Stimulated activated CD8-positive, alpha-beta memory T cell treated with anti-CD3 and anti-CD28 coated beads, Interleukin-12 subunit alpha, Interleukin-12 subunit beta, amount 100 ng/mL, for 1 hour (primary cell): Measurements from ENCODE around the gene CACNA1A.
"Not testable (repeated sequence)": the region's sequence is repeated elsewhere in the genome, so short reads cannot be mapped to it uniquely, and the experiment has no call there.

Experiments used
- DNase-seq: peaks from one replicate; pipeline ENCODE4 v3.0.0-alpha.2; 2020; ENCODE audit warnings: low read depth

The CACNA1A gene

GRCh38 chr19:13198634-13199033 is 307.6 kb downstream of the CACNA1A start:
- no peak for DNase-seq

- DNase-seq = peak; percentile 35
Observed at GRCh38 chr19:13195678-13196077, 310.6 kb downstream of the CACNA1A start.

GRCh38 chr19:13190781-13191540 is 315.3 kb downstream of the CACNA1A start:
- DNase-seq = no peak

GRCh38 chr19:13189600-13189999 is 316.7 kb downstream of the CACNA1A start:
- no peak for DNase-seq

- DNase-seq = no peak
Observed at GRCh38 chr19:13187419-13187818, 318.9 kb downstream of the CACNA1A start.

GRCh38 chr19:13186688-13187087 is 319.6 kb downstream of the CACNA1A start:
- DNase-seq = not testable (repeated sequence)

- DNase-seq = not testable (repeated sequence)
Observed at GRCh38 chr19:13185763-13186657, 320.3 kb downstream of the CACNA1A start.

GRCh38 chr19:13184926-13185325 is 321.4 kb downstream of the CACNA1A start:
- not testable (repeated sequence) for DNase-seq

GRCh38 chr19:13181747-13182388 is 324.4 kb downstream of the CACNA1A start:
- no peak for DNase-seq

GRCh38 chr19:13178291-13178690 is 328.0 kb downstream of the CACNA1A start:
- not testable (repeated sequence) for DNase-seq

GRCh38 chr19:13177584-13177983 is 328.7 kb downstream of the CACNA1A start:
- not testable (repeated sequence) for DNase-seq

- no peak for DNase-seq
Observed at GRCh38 chr19:13176345-13176744, 329.9 kb downstream of the CACNA1A start.

- no peak for DNase-seq
Observed at GRCh38 chr19:13173139-13173737, 333.0 kb downstream of the CACNA1A start.

- DNase-seq = peak; percentile 74
Observed at GRCh38 chr19:13172346-13173138, 333.7 kb downstream of the CACNA1A start.

GRCh38 chr19:13171146-13171545 is 335.1 kb downstream of the CACNA1A start:
- no peak for DNase-seq

- DNase-seq = no peak
Observed at GRCh38 chr19:13169769-13170168, 336.5 kb downstream of the CACNA1A start.

GRCh38 chr19:13166151-13166550 is 340.1 kb downstream of the CACNA1A start:
- DNase-seq = not testable (repeated sequence)

- DNase-seq = no peak
Observed at GRCh38 chr19:13165162-13165997, 340.9 kb downstream of the CACNA1A start.

- DNase-seq = no peak
Observed at GRCh38 chr19:13164343-13165161, 341.7 kb downstream of the CACNA1A start.
